ENCODE data around the gene CIZ1.

GRCh38 chr9:128144239-128145181 lies 46.9 kb downstream of the CIZ1 start:
- no peak for TF ChIP-seq CTCF (IDR thresholded peaks at IDR 0.05)
- no peak for TF ChIP-seq POLR2AphosphoS5 (IDR thresholded peaks at IDR 0.05; ENCODE audit: low read depth, low read length)
- no peak for TF ChIP-seq REST (IDR thresholded peaks at IDR 0.05; ENCODE audit: insufficient read depth in 1 of 2, low read depth in 2 of 2, low read length in 1 of 2)
